HL-60 (cell line): ENCODE data around the gene HELZ.

Source experiments
- DNase-seq, 2 experiments: peaks; one replicate each; pipeline ENCODE4 v3.0.0-alpha.2; 2010 to 2020; ENCODE audit warnings: low read depth in 1 of 2, low spot score in 1 of 2
- H3K27ac ChIP-seq: fragments of 250-450 bp; sonication (Bioruptor Pico); replicated peaks from 2 replicates; pipeline ENCODE4 v1.5.1; 2020; ENCODE audit warnings: mild to moderate bottlenecking, moderate library complexity
- H3K27me3 ChIP-seq: fragments of 250-450 bp; sonication (Bioruptor Pico); 2 replicates; pipeline ENCODE4 v1.5.1; 2021; ENCODE audit warnings: mild to moderate bottlenecking, moderate library complexity; ENCODE audit not compliant: insufficient read depth, poor library complexity, severe bottlenecking
- H3K4me3 ChIP-seq: replicated peaks from 2 replicates; pipeline ENCODE4 v1.5.1; 2011; ENCODE audit warnings: mild to moderate bottlenecking, control low read depth, low read length; ENCODE audit not compliant: insufficient read depth
- GABPA ChIP-seq: IDR thresholded peaks from 2 replicates; pipeline ENCODE4 v1.6.1; 2012; ENCODE audit warnings: low read depth
- POLR2AphosphoS5 ChIP-seq: IDR thresholded peaks from 2 replicates; pipeline ENCODE4 v1.6.1; 2012; ENCODE audit warnings: low read depth
- SPI1 ChIP-seq: IDR thresholded peaks from 2 replicates; pipeline ENCODE4 v1.6.1; 2012; ENCODE audit warnings: low read depth, mild to moderate bottlenecking, borderline replicate concordance
- TF ChIP-seq, protein P1 (sequence below): IDR thresholded peaks from one replicate; pipeline ENCODE4 v1.5.1; 2011; ENCODE audit warnings: low read length, control low read depth, inconsistent platforms; ENCODE audit not compliant: insufficient read depth
- TF ChIP-seq, protein P2 (sequence below): IDR thresholded peaks from 2 replicates; pipeline ENCODE4 v1.6.1; 2012; ENCODE audit warnings: low read depth; ENCODE audit not compliant: insufficient replicate concordance

Gene HELZ

DNA sequence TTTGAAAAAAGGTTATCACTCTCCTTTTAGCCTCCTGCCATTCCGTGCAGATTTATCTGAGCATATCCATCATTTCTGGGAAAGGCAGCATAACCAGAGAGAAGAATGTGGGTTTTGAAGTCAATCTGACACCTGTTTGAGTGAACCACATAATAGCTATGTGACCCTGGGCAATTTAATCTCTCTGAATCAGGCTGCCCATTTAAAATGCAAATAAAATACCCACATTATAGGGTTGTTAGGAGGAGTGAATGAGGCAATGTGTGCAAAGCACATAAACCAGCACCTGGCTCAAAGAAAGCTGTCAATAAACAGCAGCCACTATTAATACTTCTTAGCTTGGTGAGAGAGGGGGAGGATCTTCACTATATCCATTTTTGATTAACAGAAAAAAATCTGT is 112.6 kb downstream of the HELZ start:
- DNase-seq = no peak
- H3K4me3 ChIP-seq = no peak overlapping the region
- no peak overlapping the region for H3K27ac ChIP-seq
- TF ChIP-seq, protein P1, sequence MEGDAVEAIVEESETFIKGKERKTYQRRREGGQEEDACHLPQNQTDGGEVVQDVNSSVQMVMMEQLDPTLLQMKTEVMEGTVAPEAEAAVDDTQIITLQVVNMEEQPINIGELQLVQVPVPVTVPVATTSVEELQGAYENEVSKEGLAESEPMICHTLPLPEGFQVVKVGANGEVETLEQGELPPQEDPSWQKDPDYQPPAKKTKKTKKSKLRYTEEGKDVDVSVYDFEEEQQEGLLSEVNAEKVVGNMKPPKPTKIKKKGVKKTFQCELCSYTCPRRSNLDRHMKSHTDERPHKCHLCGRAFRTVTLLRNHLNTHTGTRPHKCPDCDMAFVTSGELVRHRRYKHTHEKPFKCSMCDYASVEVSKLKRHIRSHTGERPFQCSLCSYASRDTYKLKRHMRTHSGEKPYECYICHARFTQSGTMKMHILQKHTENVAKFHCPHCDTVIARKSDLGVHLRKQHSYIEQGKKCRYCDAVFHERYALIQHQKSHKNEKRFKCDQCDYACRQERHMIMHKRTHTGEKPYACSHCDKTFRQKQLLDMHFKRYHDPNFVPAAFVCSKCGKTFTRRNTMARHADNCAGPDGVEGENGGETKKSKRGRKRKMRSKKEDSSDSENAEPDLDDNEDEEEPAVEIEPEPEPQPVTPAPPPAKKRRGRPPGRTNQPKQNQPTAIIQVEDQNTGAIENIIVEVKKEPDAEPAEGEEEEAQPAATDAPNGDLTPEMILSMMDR = no peak
- TF ChIP-seq GABPA (no peak), POLR2AphosphoS5 (no peak), SPI1 (no peak)
- TF ChIP-seq, protein P2, sequence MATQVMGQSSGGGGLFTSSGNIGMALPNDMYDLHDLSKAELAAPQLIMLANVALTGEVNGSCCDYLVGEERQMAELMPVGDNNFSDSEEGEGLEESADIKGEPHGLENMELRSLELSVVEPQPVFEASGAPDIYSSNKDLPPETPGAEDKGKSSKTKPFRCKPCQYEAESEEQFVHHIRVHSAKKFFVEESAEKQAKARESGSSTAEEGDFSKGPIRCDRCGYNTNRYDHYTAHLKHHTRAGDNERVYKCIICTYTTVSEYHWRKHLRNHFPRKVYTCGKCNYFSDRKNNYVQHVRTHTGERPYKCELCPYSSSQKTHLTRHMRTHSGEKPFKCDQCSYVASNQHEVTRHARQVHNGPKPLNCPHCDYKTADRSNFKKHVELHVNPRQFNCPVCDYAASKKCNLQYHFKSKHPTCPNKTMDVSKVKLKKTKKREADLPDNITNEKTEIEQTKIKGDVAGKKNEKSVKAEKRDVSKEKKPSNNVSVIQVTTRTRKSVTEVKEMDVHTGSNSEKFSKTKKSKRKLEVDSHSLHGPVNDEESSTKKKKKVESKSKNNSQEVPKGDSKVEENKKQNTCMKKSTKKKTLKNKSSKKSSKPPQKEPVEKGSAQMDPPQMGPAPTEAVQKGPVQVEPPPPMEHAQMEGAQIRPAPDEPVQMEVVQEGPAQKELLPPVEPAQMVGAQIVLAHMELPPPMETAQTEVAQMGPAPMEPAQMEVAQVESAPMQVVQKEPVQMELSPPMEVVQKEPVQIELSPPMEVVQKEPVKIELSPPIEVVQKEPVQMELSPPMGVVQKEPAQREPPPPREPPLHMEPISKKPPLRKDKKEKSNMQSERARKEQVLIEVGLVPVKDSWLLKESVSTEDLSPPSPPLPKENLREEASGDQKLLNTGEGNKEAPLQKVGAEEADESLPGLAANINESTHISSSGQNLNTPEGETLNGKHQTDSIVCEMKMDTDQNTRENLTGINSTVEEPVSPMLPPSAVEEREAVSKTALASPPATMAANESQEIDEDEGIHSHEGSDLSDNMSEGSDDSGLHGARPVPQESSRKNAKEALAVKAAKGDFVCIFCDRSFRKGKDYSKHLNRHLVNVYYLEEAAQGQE = no peak
- no peaks in the 10 kb centered on the region for H3K27me3 ChIP-seq

DNA sequence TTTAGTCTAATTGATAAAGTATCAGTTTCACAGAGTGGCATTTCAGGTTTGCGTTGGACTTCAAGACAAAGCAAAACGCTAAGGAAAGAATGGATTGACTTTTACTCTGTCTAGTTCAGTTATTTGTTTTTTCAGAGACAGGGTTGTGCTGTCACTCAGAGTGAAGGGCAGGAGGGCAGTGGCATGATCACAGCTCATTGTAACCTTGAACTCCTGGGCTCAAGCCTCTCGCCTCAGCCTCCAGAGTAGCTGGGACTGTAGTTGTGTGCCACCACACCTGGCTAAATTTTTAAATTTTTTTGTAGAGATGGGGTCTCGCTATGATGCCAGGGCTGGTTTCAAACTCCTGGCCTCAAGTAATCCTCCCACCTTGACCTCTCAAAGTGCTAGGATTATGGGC is 114.2 kb downstream of the HELZ start:
- H3K27ac ChIP-seq = no peak overlapping the region
- TF ChIP-seq, protein P1 = no peak
- TF ChIP-seq, protein P2 = no peak
- no peak for TF ChIP-seq POLR2AphosphoS5
- TF ChIP-seq GABPA = no peak
- no peak for TF ChIP-seq SPI1
- DNase-seq = no peak
- no peak overlapping the region for H3K4me3 ChIP-seq
- no peaks in the 10 kb centered on the region for H3K27me3 ChIP-seq

DNA sequence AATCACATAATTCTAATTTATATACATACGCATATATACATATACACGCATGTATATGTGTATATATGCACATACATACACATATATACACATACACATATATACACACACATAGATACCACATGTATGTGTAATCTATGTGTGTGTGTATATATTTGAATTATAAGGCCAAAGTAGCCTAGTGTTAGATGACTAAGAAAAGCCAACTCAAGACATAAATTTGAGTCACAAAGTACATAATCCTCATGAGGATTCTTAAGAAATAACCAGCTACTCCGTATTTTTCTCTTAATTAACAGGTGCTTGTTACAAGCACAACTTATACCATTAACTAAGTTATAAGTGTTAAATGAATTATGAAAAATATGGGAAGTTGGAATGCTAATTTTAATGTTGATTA is 115.7 kb downstream of the HELZ start:
- no peaks in the 10 kb centered on the region for H3K27me3 ChIP-seq
- TF ChIP-seq, protein P2 = no peak
- TF ChIP-seq SPI1 = no peak
- no peak for TF ChIP-seq POLR2AphosphoS5
- TF ChIP-seq, protein P1 = no peak
- no peak for TF ChIP-seq GABPA
- no peak overlapping the region for H3K27ac ChIP-seq
- H3K4me3 ChIP-seq = no peak overlapping the region
- DNase-seq = no peak
